Measurements from ENCODE around the gene MAPK4.
A peak's percentile ranks its signal among the peaks of the same experiment; 100 is the strongest.

MAPK4 gene

GRCh38 chr18:50654658-50655550 lies 95.0 kb downstream of the MAPK4 start:
- DNase-seq: no peak

GRCh38 chr18:50656396-50656795 lies 96.5 kb downstream of the MAPK4 start:
- DNase-seq: no peak

GRCh38 chr18:50656841-50657470 lies 97.1 kb downstream of the MAPK4 start:
- no peak for DNase-seq

- no peak for DNase-seq
Measured at GRCh38 chr18:50658601-50659000, 98.7 kb downstream of the MAPK4 start.

GRCh38 chr18:50659091-50660003 lies 99.5 kb downstream of the MAPK4 start:
- peak; percentile 2 for DNase-seq

GRCh38 chr18:50661013-50661412 lies 101.1 kb downstream of the MAPK4 start:
- DNase-seq: no peak

- peak; percentile 18 for DNase-seq
Measured at GRCh38 chr18:50662177-50662576, 102.3 kb downstream of the MAPK4 start.

- DNase-seq: no peak
Measured at GRCh38 chr18:50662775-50663383, 103.0 kb downstream of the MAPK4 start.

- DNase-seq: no peak
Measured at GRCh38 chr18:50663626-50664441, 103.9 kb downstream of the MAPK4 start.

- DNase-seq: no peak
Measured at GRCh38 chr18:50665015-50665414, 105.1 kb downstream of the MAPK4 start.

- DNase-seq: no peak
Measured at GRCh38 chr18:50665519-50665918, 105.6 kb downstream of the MAPK4 start.

GRCh38 chr18:50666536-50666935 lies 106.6 kb downstream of the MAPK4 start:
- no peak for DNase-seq

GRCh38 chr18:50671376-50671775 lies 111.5 kb downstream of the MAPK4 start:
- no peak for DNase-seq

- peak; percentile 6 for DNase-seq
Measured at GRCh38 chr18:50674307-50674980, 114.6 kb downstream of the MAPK4 start.

GRCh38 chr18:50675043-50675442 lies 115.2 kb downstream of the MAPK4 start:
- DNase-seq: no peak

- no peak for DNase-seq
Measured at GRCh38 chr18:50678651-50679050, 118.8 kb downstream of the MAPK4 start.

- no peak for DNase-seq
Measured at GRCh38 chr18:50679056-50679455, 119.2 kb downstream of the MAPK4 start.

- no peak for DNase-seq
Measured at GRCh38 chr18:50679656-50680055, 119.8 kb downstream of the MAPK4 start.

GRCh38 chr18:50680966-50681365 lies 121.1 kb downstream of the MAPK4 start:
- DNase-seq: no peak

GRCh38 chr18:50682852-50683251 lies 123.0 kb downstream of the MAPK4 start:
- no peak for DNase-seq

- no peak for DNase-seq
Measured at GRCh38 chr18:50686409-50686808, 126.5 kb downstream of the MAPK4 start.
